K562 (cell line): ENCODE results near the gene CNTD1. TPM values are rescaled to one million over a fixed set of nuclear protein-coding genes. Genes with fewer than 3 reads are reported as not detected.

Experiments
- ATAC-seq: fragments of 200-7000 bp; cut with Tn5 transposase; 3 replicates; pipeline ENCODE4 v1.9.1; 2020; ENCODE audit warnings: moderate library complexity
- BruUV-seq: library from RNA; stranded (reverse); fragments of 400-500 nt; replicated peaks from 2 replicates; lab custom pipeline; 2021; lab: Mats Ljungman, UMichigan
- CTCF ChIA-PET: fragments of 300-600 bp; formaldehyde crosslinking; extraction: SDS; loops from one replicate; lab custom pipeline; 2021; ENCODE audit warnings: low intra/inter-chr PET ratio; lab: Yijun Ruan, JAX
- POLR2A ChIA-PET: fragments of 300-600, 350-650 bp; sonication (Branson Sonifier 250); formaldehyde crosslinking; extraction: SDS; loops from one replicate; lab custom pipeline; 2021; ENCODE audit warnings: antibody characterized with exemption, inconsistent platforms; lab: Yijun Ruan, JAX
- DNase-seq, 4 experiments: peaks; one replicate each; pipeline versions ENCODE4 v3.0.0 to v3.0.0-alpha.2; 2011 to 2018; ENCODE audit warnings: low spot score in 3 of 4, mixed read lengths in 3 of 4; ENCODE audit errors: extremely low read depth in 1 of 4
- FAIRE-seq: peaks from 2 replicates; lab custom pipeline; 2011; peaks lifted over from hg19 to GRCh38; lab: Jason Lieb, UNC
- H2AFZ ChIP-seq: 2 replicates; pipeline ENCODE4 v1.6.0; 2011; ENCODE audit warnings: low read depth, low read length, control low read depth, inconsistent platforms
- H3K27ac ChIP-seq: fragments of 200-600 bp; 3 replicates; pipeline ENCODE4 v1.8.0; 2011; ENCODE audit warnings: low read depth, mild to moderate bottlenecking, control low read depth, inconsistent platforms, low read length, moderate library complexity, mixed read lengths; ENCODE audit errors: extremely low read depth
- H3K27me3 ChIP-seq, 2 experiments: fragments of 300-600 bp in 1 of 2; 2 replicates in 1 of 2; 3 replicates in 1 of 2; pipeline versions ENCODE4 v1.6.0 to v1.8.0; 2011; ENCODE audit warnings: inconsistent platforms in 2 of 2, low read length in 2 of 2, mild to moderate bottlenecking in 1 of 2, mixed read lengths in 1 of 2, moderate library complexity in 1 of 2; ENCODE audit not compliant: control insufficient read depth in 2 of 2, insufficient read depth in 2 of 2
- H3K36me3 ChIP-seq: fragments of 300-600 bp; 3 replicates; pipeline ENCODE4 v1.8.0; 2011; ENCODE audit warnings: mild to moderate bottlenecking, low read length, inconsistent platforms; ENCODE audit not compliant: control insufficient read depth, insufficient read depth
- H3K4me1 ChIP-seq, 2 experiments: fragments of 200-600 bp in 1 of 2; replicated peaks in 1 of 2; 2 replicates in 1 of 2; 3 replicates in 1 of 2; pipeline versions ENCODE4 v1.5.1 to v1.8.0; 2011; ENCODE audit warnings: inconsistent platforms in 2 of 2, low read length in 2 of 2, mild to moderate bottlenecking in 1 of 2, mixed read lengths in 1 of 2, moderate library complexity in 1 of 2; ENCODE audit not compliant: control insufficient read depth in 2 of 2, insufficient read depth in 2 of 2
- H3K4me2 ChIP-seq: 2 replicates; pipeline ENCODE4 v1.6.1; 2011; ENCODE audit warnings: low read length, control low read depth, inconsistent platforms, mixed read lengths; ENCODE audit not compliant: insufficient read depth
- H3K4me3 ChIP-seq: fragments of 200-600 bp; sonication (generic), shearing (Covaris generic); 2 replicates; pipeline ENCODE4 v1.5.1; 2016; ENCODE audit warnings: control low read depth, inconsistent platforms
- H3K79me2 ChIP-seq: fragments of 200-600 bp; 3 replicates; pipeline ENCODE4 v1.8.0; 2011; ENCODE audit warnings: low read length, inconsistent platforms; ENCODE audit not compliant: control insufficient read depth, insufficient read depth
- H3K9ac ChIP-seq, 2 experiments: 2 replicates each; pipeline versions ENCODE4 v1.6.0 to v1.6.1; 2011; ENCODE audit warnings: low read depth in 2 of 2, low read length in 2 of 2, control low read depth in 1 of 2, inconsistent platforms in 1 of 2, mild to moderate bottlenecking in 1 of 2, mixed read lengths in 1 of 2; ENCODE audit not compliant: insufficient read depth in 1 of 2
- H3K9me1 ChIP-seq: one replicate; pipeline ENCODE4 v1.6.0; 2011; ENCODE audit warnings: inconsistent platforms, mild to moderate bottlenecking, low read length, moderate library complexity; ENCODE audit not compliant: control insufficient read depth, insufficient read depth
- H3K9me3 ChIP-seq: replicated peaks from 2 replicates; pipeline ENCODE4 v1.5.1; 2011; ENCODE audit warnings: low read depth, low read length, inconsistent platforms; ENCODE audit not compliant: control insufficient read depth, insufficient read depth
- H4K20me1 ChIP-seq: replicated peaks from 2 replicates; pipeline ENCODE4 v1.6.1; 2011; ENCODE audit warnings: low read length, inconsistent platforms, mixed read lengths; ENCODE audit not compliant: control insufficient read depth, insufficient read depth
- KAT2B ChIP-seq: IDR thresholded peaks from one replicate; pipeline ENCODE4 v1.6.1; 2012; ENCODE audit warnings: low read depth, mild to moderate bottlenecking, control low read depth, inconsistent platforms, low read length, moderate library complexity
- MYC ChIP-seq, 2 experiments: fragments of 250-450 bp in 1 of 2; sonication (Bioruptor Pico) in 1 of 2; IDR thresholded peaks; 2 replicates each; pipeline versions ENCODE4 v1.5.1 to v1.6.1; 2012 to 2021; ENCODE audit warnings: low read depth in 2 of 2, borderline replicate concordance in 1 of 2, improper control_type of control experiment in 1 of 2, low read length in 1 of 2, mild to moderate bottlenecking in 1 of 2, moderate library complexity in 1 of 2
- RBM25 ChIP-seq: fragments of 200-400 bp; formaldehyde crosslinking; IDR thresholded peaks from 2 replicates; pipeline ENCODE4 v1.6.1; 2018; ENCODE audit warnings: low read length, low read depth, moderate library complexity; ENCODE audit not compliant: severe bottlenecking
- STAT5B ChIP-seq: fragments of 250-450 bp; sonication (Bioruptor Pico); IDR thresholded peaks from 2 replicates; pipeline ENCODE4 v1.8.0; 2021; ENCODE audit warnings: mild to moderate bottlenecking, inconsistent platforms
- ZNF311 ChIP-seq: fragments of 250-450 bp; sonication (Bioruptor Pico); IDR thresholded peaks from 2 replicates; pipeline ENCODE4 v1.4.0; 2020; ENCODE audit warnings: mild to moderate bottlenecking, moderate library complexity
- ZNF696 ChIP-seq: fragments of 250-450 bp; sonication (Bioruptor Pico); conservative IDR thresholded peaks from 2 replicates; pipeline ENCODE4 v1.4.0; 2020; ENCODE audit warnings: mild to moderate bottlenecking, moderate library complexity
- WGBS: fragments of 100-300 bp; shearing (Covaris generic); methylation state at CpG from one replicate; pipeline ENCODE4 v1.1.6; 2016; ENCODE audit warnings: low coverage, mixed read lengths; ENCODE audit not compliant: insufficient coverage; ENCODE audit errors: missing lambda C conversion rate; 5-methylcytosine and 5-hydroxymethylcytosine counted together
- in situ Hi-C: fragments of 300-500 bp; cut with MboI; formaldehyde crosslinking; loops from 4 replicates; pipeline ENCODE4 v1.15.0; 2018; ENCODE audit warnings: inconsistent platforms, mixed read lengths
- intact Hi-C: fragments of 100-400 bp; cut with micrococcal nuclease; formaldehyde crosslinking; loops from 2 replicates; pipeline ENCODE4 v1.14.2; 2022
- polyA plus RNA-seq, 8 experiments: library from polyadenylated mRNA; depleted of rRNA in 4 of 8; stranded (reverse) in 5 of 8; unstranded in 3 of 8; fragments of >200 nt; fragmentation: Nextera tagmentation in 2 of 8; fragmentation: Illumina TruSeq in 1 of 8; extraction: Ambion mirVana in 2 of 8; extraction: Trizol in 1 of 8; gene quantifications; 2 replicates each; pipeline versions ENCODE4 v1.2.1 to v1.2.3, GENCODE V29; 2011 to 2014; ENCODE audit warnings: inconsistent platforms in 1 of 8, missing spikeins in 1 of 8
- total RNA-seq, 7 experiments: library from RNA; depleted of rRNA in 6 of 7; stranded (reverse); fragments of >200 nt in 6 of 7; fragmentation: Illumina TruSeq in 2 of 7; extraction: Trizol in 2 of 7; gene quantifications; 2 replicates each; pipeline versions ENCODE4 v1.2.1 to v1.2.3, GENCODE V29; 2011 to 2021; ENCODE audit warnings: low replicate concordance in 1 of 7
- TF ChIP-seq, protein P1 (sequence below): fragments of 250-450 bp; sonication (Bioruptor Pico); IDR thresholded peaks from 2 replicates; pipeline ENCODE4 v1.5.0; 2020; ENCODE audit warnings: mild to moderate bottlenecking

Gene CNTD1
- total and polyA plus RNA-seq, 9 of the 15 experiments (the other 6 are each of a cell fraction or from before 2014, with no cell fraction given) = 0.12 to 0.86 (median 0.41) TPM; not detected in 1

DNA sequence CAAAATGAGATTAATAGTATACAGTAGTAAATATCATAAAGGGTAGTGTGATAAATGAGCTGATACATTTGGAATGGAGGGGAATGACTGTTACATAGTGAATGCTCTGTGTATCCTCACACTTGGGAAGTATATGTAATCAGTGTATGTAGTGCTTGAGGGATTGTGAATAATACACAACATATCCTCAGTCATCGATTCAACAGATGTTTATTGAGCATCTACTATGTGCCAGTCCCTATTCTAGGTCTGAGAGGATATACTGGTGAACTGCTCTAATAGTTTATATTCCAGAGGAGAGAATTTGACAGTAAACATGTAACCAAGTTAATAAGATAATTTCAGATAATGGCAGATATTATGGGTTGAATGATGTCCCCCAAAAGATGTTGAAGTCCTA lies 28.8 kb downstream of the CNTD1 start:
- Histone ChIP-seq H2AFZ (no peak overlapping the region), H3K4me1 (peaks cover 6 to 21% of the 10 kb centered on the region in 2 experiments; a peak in 3 of 5 replicates), H3K36me3 (peaks cover 4% of the 10 kb centered on the region; the same call in 2 of the 3 replicates), H3K4me2 (no peak overlapping the region), H3K27me3 (no peaks in the 10 kb centered on the region), H3K9ac (no peak overlapping the region), H3K9me3 (no peaks in the 10 kb centered on the region), H3K27ac (no peak overlapping the region), H3K4me3 (no peak overlapping the region), H4K20me1 (no peaks in the 10 kb centered on the region), H3K79me2 (peaks cover 18% of the 10 kb centered on the region), H3K9me1 (no peaks in the 10 kb centered on the region)
- no peak for FAIRE-seq
- intact Hi-C loops = no loop called here
- ChIA-PET POLR2A (interaction anchor here (0.6 kb wide), 1 partner anchor 137 kb away, joined by 3 read pairs; the partner anchor contains the start of gene AARSD1), CTCF (no interaction called here)
- no peak for DNase-seq
- BruUV-seq = no TSS peak
- no peak for ATAC-seq
- TF ChIP-seq ZNF311 (CRISPR knock-in tag) (no peak), RBM25 (peak; percentile 66)
- in situ Hi-C loops = no loop called here
- 59% methylated on average over 1 of the region's 1 CpG for WGBS

DNA sequence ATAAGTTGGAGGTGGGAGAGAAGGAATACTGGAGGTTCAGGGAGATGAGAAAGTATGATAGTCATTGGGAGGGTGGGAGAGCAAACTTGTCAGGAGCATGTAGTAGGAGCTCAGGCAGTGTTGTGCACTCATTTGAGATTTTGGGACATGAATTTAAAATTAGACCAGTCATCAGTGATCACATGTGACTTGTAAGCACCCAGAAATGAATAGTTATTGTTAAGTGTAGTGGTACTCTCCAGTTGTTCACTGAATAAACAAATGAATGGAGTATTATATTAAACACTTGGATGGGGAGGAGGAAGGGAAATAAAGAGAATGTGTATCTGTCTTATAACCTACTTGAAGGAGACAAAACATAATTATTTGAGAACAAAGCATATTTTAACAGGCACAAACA lies 32.3 kb downstream of the CNTD1 start:
- in situ Hi-C loops (no loop called here), intact Hi-C loops (no loop called here)
- CTCF ChIA-PET = no interaction called here
- 0 out of 2 replicates have a peak, but pooled peaks cover 5% of the 10 kb centered on the region for H4K20me1 ChIP-seq
- H3K27ac ChIP-seq = no peak overlapping the region
- H3K79me2 ChIP-seq = peaks cover 37% of the 10 kb centered on the region
- peak overlapping the region in 1 of 2 experiments; percentile 3; a peak in 1 of 4 replicates for H3K9ac ChIP-seq
- FAIRE-seq (no peak), ATAC-seq (no peak), DNase-seq (no peak)
- peaks cover 3 to 14% of the 10 kb centered on the region in 2 experiments; a peak in 4 of 5 replicates for H3K4me1 ChIP-seq
- TF ChIP-seq KAT2B = no peak
- TF ChIP-seq, protein P1, sequence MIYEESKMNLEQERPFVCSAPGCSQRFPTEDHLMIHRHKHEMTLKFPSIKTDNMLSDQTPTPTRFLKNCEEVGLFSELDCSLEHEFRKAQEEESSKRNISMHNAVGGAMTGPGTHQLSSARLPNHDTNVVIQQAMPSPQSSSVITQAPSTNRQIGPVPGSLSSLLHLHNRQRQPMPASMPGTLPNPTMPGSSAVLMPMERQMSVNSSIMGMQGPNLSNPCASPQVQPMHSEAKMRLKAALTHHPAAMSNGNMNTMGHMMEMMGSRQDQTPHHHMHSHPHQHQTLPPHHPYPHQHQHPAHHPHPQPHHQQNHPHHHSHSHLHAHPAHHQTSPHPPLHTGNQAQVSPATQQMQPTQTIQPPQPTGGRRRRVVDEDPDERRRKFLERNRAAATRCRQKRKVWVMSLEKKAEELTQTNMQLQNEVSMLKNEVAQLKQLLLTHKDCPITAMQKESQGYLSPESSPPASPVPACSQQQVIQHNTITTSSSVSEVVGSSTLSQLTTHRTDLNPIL = no peak
- no peak for TF ChIP-seq ZNF696
- no peak for TF ChIP-seq STAT5B (CRISPR knock-in tag)
- no peak for TF ChIP-seq MYC (IDR thresholded peaks at IDR 0.05; ENCODE audit: low read depth, low read length)
- TF ChIP-seq MYC (CRISPR knock-in tag; IDR thresholded peaks at IDR 0.05; ENCODE audit: borderline replicate concordance, low read depth) = no peak
- H3K27me3 ChIP-seq = no peaks in the 10 kb centered on the region
- POLR2A ChIA-PET = interaction anchor here (0.6 kb wide), 1 partner anchor 12 kb away, joined by 3 read pairs; no protein-coding TSS in a partner anchor
- no peak overlapping the region for H3K4me2 ChIP-seq
- H3K36me3 ChIP-seq = peaks cover 20% of the 10 kb centered on the region
- H3K4me3 ChIP-seq = no peak overlapping the region
- no peaks in the 10 kb centered on the region for H3K9me3 ChIP-seq
- no peak overlapping the region for H2AFZ ChIP-seq
- no peaks in the 10 kb centered on the region for H3K9me1 ChIP-seq
- no TSS peak for BruUV-seq
